Ovary (tissue), 3 donors: ENCODE measurements around the gene RAB40C.

ENCODE experiments used
- CTCF ChIP-seq, 3 donors: fragments of 450-650 bp in 2 of 3; fragments of 200-600 bp in 1 of 3; IDR thresholded peaks; one replicate each; pipeline versions ENCODE4 v1.5.1 to v1.8.0; 2016 to 2022; ENCODE audit warnings: antibody characterized with exemption in 3 of 3, mild to moderate bottlenecking in 1 of 3
- POLR2A ChIP-seq: fragments of 450-650 bp; IDR thresholded peaks from one replicate; pipeline ENCODE4 v1.6.1; 2017; ENCODE audit warnings: antibody characterized with exemption, mild to moderate bottlenecking, moderate library complexity
- donor health status: DM: no; HTN: no; CAD: no.

DNA sequence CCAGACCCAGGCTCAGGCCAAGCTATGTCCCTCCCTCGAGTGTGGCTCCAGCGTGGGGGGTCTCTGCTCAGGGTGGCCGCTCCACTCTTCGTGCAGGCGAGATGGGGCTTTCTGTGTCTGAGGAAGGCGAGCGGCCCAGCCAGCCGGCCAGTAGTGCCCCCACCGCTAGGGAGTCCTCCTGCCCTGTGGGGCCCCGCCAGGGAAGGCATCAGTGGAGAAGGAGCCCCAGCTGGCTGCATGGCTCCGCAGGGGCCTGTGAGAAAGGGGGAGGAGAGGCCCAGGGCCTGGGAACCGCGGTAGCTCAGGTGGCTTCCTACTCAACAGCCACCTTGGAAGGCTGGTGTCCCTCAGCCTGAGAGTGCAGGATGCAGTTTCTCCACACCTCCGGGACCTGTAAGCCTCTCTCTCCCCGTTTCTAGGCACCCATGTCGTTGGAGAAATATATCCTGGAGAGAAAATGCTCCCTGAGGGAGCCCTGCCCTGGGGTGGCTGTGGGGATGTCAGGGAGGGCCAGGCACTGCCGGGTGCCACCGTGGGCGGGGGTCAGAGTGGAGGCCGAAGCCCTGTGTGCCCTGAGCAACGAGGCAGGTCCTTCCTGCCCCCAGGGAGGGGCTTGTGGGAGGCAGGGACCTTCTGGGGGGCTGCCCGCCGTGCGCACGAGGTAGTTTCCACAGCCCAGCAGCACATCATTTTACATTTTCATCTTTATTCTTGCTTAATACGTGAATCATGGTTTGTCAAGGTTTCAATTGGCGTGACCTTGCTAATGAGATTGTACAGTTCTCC, 16.8 kb upstream of the RAB40C start:
- no peak for TF ChIP-seq CTCF (IDR thresholded peaks at IDR 0.05)
- TF ChIP-seq POLR2A, result no peak
